GM19324 (cell line): ENCODE measurements around the gene AGXT.

ENCODE experiments used
- ATAC-seq: cut with Tn5 transposase; IDR thresholded peaks from one replicate; pipeline ENCODE4 v1.9.1; 2021; ENCODE audit warnings: mild to moderate bottlenecking, moderate library complexity; ENCODE audit not compliant: unreplicated experiment, low FRiP score

The AGXT gene

DNA sequence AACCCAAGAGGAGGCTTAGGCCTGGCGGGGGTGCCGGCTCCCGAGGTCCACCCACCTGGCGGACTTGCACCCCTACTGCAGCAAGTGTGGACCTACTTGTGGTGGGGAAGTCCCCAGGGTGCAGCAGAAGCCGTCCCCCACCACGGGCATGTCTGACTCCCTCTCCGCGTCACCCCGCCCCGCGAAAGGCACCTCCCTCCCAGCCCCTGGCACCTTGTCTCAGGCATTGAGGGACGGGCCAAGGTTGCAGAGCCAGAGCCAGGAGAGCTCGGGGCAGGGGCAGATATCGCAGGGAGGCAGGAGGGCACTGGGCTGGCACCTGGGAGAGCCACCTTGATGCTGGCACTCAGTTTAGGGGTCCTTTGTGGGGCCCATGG, 56.6 kb downstream of the AGXT start:
- no peak for ATAC-seq

DNA sequence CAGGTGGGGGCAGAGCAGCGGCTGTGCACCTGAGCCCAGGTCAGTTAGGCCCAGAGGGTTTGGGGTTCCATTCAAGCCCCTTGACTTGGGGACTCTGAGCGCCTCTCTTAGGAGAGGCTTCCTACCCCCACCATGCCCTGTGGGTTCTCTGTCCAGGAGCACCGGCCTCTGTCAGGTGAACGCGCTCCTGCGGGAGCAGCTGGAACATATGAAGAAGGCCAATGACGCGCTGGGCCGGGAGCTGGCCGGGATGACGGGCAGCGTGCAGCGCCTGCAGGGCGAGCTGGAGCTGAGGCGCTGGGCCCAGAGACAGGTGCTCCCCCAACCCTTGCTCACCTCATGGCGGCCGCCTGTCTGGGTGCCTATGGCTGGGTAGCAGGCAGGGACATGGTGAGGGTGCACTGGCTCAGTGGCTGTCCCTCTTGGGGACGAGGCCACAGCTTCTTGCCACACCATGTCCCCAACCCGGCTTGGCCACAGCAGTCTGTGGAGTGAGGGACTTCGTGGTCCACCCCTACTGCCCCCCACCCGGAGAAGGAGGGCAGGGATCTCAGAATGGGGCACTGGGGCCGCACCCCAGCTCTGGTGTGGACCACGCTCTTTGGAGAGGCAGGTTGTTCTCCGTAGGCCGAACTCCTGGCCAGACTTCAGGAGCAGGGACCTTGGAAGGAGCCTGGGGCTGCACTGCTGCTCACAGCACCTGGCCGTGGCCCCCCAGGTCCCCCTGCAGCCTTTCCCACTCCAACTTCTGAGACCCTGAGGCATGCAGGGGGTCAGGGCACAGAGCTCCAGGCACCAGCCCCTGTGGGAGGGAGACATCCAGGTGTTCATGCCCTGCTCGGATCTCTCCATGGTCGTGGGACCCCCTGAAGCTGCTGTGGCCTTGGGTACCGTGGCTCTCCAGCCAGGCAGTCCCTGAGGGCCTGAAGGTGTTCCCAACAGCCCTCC, 57.2 kb downstream of the AGXT start:
- ATAC-seq: no peak

DNA sequence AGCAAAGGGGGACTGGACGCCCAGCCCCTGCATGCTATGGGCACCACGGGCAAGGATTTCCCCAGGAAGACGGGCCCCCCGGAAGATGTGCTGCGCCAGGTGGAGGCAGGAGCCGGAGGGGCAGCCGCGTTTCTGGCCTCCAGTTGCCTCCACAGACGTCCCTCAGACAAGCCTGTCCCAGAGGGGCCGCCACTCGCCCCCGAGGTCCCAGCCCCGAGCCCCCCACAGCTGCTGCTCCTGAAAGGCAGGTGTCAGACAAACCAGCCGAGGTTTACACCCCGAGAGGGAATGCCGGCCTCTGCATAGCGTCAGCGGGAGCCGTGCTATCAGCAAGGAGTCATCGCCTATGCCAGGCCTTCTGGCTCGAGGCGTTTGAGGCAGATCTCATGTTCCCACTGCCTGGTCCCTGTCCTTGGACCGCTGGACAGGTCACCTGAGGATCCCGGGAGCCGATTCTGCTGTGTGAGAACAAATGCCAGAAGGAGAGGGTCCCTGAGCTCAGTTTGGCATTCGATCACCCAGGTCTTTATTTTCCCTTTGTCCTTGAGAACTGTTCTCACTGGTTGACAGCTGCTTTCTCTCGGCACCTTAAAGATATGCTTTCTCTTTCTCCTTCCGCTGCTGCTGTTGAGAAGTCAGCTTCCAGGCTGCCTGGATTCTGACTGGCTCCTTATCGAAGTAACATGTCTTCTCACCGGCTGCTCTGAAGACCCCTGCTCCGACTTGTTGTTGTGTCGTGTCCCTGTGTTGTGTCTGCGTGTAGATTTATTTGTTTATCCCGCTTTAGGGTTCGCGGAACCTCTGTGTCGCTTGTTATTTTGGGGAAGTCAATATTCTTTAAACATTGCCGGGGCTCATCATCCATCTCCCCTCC, 58.1 kb downstream of the AGXT start:
- ATAC-seq: no peak

DNA sequence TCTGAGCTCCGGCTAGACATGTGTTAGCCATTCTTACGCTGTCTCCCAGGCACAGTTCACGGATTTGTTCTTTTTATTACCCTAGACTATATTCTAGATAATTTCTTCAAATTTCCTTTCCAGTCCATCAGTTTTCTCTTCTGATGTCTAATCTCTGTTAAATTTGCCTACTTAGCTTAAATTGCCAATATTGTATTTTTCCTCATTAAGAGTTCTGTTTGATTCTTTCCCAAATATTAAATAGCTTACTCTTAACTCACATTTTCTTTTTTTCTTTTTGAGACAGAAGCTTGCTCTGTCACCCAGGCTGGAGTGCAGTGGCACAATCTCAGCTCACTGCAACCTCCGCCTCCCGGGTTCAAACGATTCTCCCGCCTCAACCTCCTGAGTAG, 58.8 kb downstream of the AGXT start:
- no peak for ATAC-seq

DNA sequence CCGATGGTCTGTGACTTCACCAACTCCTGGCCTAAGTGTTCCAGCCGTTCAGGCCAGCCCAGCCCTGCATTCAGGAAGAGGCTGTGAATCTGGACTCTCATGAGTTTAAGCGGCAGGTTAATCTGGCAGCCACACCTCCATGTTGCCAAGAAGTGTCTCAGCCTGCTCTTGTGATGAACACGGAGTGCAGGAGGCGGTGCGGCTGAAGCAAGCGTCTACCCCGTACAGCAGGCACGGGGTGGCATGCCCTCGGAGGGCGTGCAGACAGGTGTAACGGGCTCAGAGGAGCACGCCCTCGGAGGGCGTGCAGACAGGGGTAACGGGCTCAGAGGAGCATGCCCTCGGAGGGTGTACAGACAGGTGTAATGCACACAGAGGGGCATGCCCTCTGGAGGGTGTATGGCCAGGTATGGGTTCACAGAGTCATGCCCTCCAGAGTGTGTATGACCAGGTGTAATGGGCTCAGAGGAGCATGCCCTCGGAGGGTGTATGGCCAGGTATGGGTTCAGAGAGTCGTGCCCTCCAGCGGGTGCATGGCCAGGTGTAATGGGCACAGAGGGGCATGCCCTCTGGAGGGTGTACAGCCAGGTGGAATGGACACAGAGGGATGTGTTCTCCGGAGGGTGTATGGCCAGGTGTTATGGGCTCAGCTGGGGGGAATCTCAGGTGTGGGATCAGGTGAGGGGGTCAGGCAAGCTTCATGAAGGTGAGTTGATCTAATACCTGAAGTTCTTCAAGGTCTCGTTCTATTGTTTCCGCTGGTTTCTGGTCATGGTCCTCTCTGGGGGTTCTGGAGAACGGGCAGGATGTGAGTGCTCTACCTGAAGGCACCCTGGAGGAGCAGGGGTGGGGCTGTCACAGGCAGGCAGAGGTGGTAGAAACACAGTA, 60.1 kb downstream of the AGXT start:
- ATAC-seq: no peak

DNA sequence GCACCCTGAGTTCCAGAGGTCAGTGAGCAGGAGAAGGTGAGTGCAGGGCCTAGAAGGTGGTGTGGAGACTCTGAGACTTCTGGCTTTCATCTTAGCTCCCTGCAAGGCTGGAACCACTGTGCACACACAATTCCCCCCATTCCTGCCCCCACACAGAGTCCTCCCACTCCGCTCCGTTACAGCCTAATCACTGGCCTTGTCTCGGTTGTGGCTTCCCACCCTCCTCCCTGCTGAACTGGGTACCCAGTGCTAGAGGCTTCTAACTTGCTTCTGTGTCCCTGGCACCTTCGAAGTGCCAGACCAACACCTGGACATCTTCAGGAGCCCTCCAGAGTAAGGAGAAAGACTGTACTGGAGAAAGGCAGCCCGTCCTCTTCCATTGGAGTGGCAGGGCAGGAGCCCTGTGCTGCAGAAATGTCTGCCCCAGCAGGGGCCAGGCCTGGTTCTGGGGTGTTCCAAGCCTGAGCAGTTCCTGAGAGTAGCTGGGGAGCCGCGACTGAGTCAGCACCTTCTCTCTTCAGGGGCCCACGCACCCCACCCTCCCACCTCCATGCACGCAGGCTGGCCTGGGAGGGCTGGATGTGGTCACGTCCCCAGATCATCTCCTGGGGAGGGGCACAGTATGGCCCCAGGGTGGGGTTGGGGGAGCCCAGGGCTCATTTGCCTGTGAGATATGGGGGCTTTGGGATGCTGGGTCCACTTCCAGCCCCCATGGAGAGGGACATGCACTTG, 60.9 kb downstream of the AGXT start:
- no peak for ATAC-seq
